22Rv1 (cell line): ENCODE data around the gene ELMO3.

Experiments
- ZFX ChIP-seq: fragments of 450-650 bp; IDR thresholded peaks from 2 replicates; pipeline ENCODE4 v1.6.1; 2017; ENCODE audit warnings: antibody characterized with exemption, borderline replicate concordance
- TF ChIP-seq, protein P1 (sequence below): fragments of 450-650 bp; IDR thresholded peaks from 2 replicates; pipeline ENCODE4 v1.5.1; 2017; ENCODE audit warnings: mild to moderate bottlenecking

DNA sequence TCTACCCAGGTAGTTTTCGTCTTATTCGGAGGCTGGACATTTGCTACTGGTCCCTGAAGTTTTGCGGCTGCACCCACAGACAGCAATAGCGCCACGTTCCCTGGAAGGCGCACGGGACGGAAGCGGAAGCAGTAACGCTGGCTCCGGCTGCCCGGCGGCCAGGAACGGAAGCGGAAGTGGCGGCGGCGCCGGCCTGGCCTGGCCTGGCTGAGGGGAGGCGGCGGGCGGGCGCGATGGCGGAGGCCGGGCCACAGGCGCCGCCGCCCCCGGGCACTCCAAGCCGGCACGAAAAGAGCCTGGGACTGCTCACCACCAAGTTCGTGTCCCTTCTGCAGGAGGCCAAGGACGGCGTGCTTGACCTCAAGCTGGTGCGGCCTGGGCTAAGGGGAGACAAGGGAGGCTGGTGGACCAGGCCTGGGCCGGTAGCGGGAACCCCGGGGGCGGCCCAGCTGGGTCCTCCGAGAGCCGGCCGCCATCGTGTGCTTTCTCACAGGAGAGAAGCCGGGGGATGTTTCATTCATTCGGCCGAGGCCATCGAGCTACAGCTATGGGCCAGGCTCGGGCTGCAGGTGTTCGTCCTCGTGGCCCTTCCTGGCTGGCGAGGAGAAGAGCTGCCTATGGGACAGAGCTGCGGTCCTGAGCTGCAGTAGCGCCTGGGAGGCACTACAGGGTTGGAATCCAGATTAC, 6.8 kb upstream of the ELMO3 start, which contains the start of gene E2F4:
- TF ChIP-seq, protein P1, sequence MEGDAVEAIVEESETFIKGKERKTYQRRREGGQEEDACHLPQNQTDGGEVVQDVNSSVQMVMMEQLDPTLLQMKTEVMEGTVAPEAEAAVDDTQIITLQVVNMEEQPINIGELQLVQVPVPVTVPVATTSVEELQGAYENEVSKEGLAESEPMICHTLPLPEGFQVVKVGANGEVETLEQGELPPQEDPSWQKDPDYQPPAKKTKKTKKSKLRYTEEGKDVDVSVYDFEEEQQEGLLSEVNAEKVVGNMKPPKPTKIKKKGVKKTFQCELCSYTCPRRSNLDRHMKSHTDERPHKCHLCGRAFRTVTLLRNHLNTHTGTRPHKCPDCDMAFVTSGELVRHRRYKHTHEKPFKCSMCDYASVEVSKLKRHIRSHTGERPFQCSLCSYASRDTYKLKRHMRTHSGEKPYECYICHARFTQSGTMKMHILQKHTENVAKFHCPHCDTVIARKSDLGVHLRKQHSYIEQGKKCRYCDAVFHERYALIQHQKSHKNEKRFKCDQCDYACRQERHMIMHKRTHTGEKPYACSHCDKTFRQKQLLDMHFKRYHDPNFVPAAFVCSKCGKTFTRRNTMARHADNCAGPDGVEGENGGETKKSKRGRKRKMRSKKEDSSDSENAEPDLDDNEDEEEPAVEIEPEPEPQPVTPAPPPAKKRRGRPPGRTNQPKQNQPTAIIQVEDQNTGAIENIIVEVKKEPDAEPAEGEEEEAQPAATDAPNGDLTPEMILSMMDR: no peak
- TF ChIP-seq ZFX: 0 out of 2 replicates have a peak, but pooled peaks have one; percentile 30
